ENCODE measurements around the gene OCLN. TPM values are rescaled to one million over a fixed set of nuclear protein-coding genes. Genes with fewer than 3 reads are reported as not detected.

The OCLN gene
- total RNA-seq, 1 experiment from 2014 or later, result 102 TPM

- TF ChIP-seq POLR2AphosphoS5 (IDR thresholded peaks at IDR 0.05; ENCODE audit: low read depth, low read length), result no peak
- TF ChIP-seq TCF7L2 (IDR thresholded peaks at IDR 0.05; ENCODE audit: low read depth, low read length), result no peak
- no peak for TF ChIP-seq CTCF (IDR thresholded peaks at IDR 0.05)
- TF ChIP-seq SIN3A (IDR thresholded peaks at IDR 0.05; ENCODE audit: borderline replicate concordance, insufficient read depth, low read depth, low read length), result no peak
- TF ChIP-seq REST (IDR thresholded peaks at IDR 0.05; ENCODE audit: insufficient read depth in 1 of 2, low read depth in 2 of 2, low read length in 1 of 2), result no peak
- Histone ChIP-seq H3K27ac (ENCODE audit: low read length) (peak overlapping the region; percentile 73), H3K27me3 (ENCODE audit: control insufficient read depth, insufficient read depth, low read length) (no peaks in the 10 kb centered on the region), H3K36me3 (ENCODE audit: control insufficient read depth, insufficient read depth, low read length) (no peaks in the 10 kb centered on the region), H3K4me3 (ENCODE audit: low read depth in 2 of 2, low read length in 2 of 2) (no peak overlapping the region), H3K9me3 (ENCODE audit: control insufficient read depth, insufficient read depth, low read depth, low read length) (no peaks in the 10 kb centered on the region), H3K4me1 (ENCODE audit: control insufficient read depth, insufficient read depth, low read length) (peaks cover 56% of the 10 kb centered on the region)
- POLR2A ChIA-PET, result no interaction called here
- DNase-seq (ENCODE audit: low read depth, low spot score) (no peak), ATAC-seq (no peak)
- CTCF ChIA-PET, result interaction anchor here (0.6 kb wide), 1 partner anchor 106 kb away, joined by 8 read pairs; no protein-coding TSS in a partner anchor
- in situ Hi-C loops (cut with HindIII; ENCODE audit: low pct_unique_long_range_greater_than_20kb, low sequenced_read_pairs) (no loop called here), intact Hi-C loops (cut with micrococcal nuclease; ENCODE audit: unreplicated experiment) (no loop called here)
- no TSS peak for BruUV-seq (replicated peaks)
These were observed 26.7 kb downstream of the OCLN start for GRCh38 chr5:69519285-69519684.

DNA sequence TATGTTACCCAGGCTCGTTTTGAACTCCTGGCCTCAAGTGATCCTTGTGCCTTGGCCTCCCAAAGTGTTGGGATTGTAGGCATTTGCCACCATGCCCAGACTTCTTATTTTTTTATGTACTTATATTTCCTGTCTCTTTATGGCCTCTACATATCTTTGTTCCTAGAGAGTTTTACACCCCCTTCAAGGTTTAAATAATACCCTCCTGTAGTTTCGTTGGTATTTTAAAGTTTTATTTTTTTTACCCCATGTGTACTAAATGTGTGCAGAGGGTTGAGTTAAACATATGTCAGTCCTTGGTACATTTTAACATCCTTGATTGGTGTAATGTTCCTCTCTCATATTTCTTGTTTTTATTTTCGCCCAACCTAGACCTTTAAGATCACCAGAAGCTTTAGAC is 29.4 kb downstream of the OCLN start:
- intact Hi-C loops (cut with micrococcal nuclease; ENCODE audit: unreplicated experiment) (no loop called here), in situ Hi-C loops (cut with HindIII; ENCODE audit: low pct_unique_long_range_greater_than_20kb, low sequenced_read_pairs) (no loop called here)
- no peaks in the 10 kb centered on the region for H3K27me3 ChIP-seq (ENCODE audit: control insufficient read depth, insufficient read depth, low read length)
- TF ChIP-seq CTCF (IDR thresholded peaks at IDR 0.05), result no peak
- no peak for TF ChIP-seq REST (IDR thresholded peaks at IDR 0.05; ENCODE audit: insufficient read depth in 1 of 2, low read depth in 2 of 2, low read length in 1 of 2)
- TF ChIP-seq SIN3A (IDR thresholded peaks at IDR 0.05; ENCODE audit: borderline replicate concordance, insufficient read depth, low read depth, low read length), result no peak
- TF ChIP-seq TCF7L2 (IDR thresholded peaks at IDR 0.05; ENCODE audit: low read depth, low read length), result no peak
- TF ChIP-seq POLR2AphosphoS5 (IDR thresholded peaks at IDR 0.05; ENCODE audit: low read depth, low read length), result no peak
- H3K9me3 ChIP-seq (ENCODE audit: control insufficient read depth, insufficient read depth, low read depth, low read length), result no peaks in the 10 kb centered on the region
- no peak overlapping the region for H3K4me3 ChIP-seq (ENCODE audit: low read depth in 2 of 2, low read length in 2 of 2)
- no peak for ATAC-seq
- H3K27ac ChIP-seq (ENCODE audit: low read length), result peak overlapping the region; percentile 58; the same call in 1 of the 2 replicates
- no peak for DNase-seq (ENCODE audit: low read depth, low spot score)
- no peaks in the 10 kb centered on the region for H3K36me3 ChIP-seq (ENCODE audit: control insufficient read depth, insufficient read depth, low read length)
- ChIA-PET POLR2A (interaction anchor here (0.6 kb wide), 1 partner anchor 9 kb away, joined by 5 read pairs; no protein-coding TSS in a partner anchor), CTCF (no interaction called here)
- no TSS peak for BruUV-seq (replicated peaks)
- H3K4me1 ChIP-seq (ENCODE audit: control insufficient read depth, insufficient read depth, low read length), result peaks cover 47% of the 10 kb centered on the region

Data from Panc1 (cell line).